ENCODE results near the gene FAM47E. TPM values are rescaled to one million over a fixed set of nuclear protein-coding genes. Genes with fewer than 3 reads are reported as not detected.

The FAM47E gene
- total RNA-seq, 1 donor: 1.3 TPM

DNA sequence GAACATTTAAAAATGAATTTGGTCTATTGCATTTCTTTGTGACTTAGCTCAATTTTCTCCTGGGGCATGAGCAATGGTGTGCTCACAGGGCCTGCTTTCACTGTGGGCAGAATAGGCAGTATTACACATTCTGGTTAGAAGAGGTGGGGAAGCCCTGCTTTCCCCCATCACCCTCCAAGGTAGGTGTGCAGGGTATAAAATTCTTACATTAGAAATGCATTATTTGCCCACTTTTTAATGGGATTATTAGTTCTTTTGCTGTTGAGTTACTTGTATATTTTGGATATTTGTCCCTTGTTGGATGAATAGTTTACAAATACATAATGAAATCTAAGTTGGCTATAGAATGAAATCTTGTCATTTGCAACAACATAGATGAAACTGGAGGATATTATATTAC, 46.7 kb downstream of the FAM47E start:
- DNase-seq (ENCODE audit: low read depth in 2 of 3, low spot score in 2 of 3): no peak

- DNase-seq (ENCODE audit: low read depth in 2 of 3, low spot score in 2 of 3): no peak
Measured at GRCh38 chr4:76300012-76300411, 48.5 kb downstream of the FAM47E start.

GRCh38 chr4:76301068-76301774, 49.7 kb downstream of the FAM47E start:
- DNase-seq (ENCODE audit: low read depth in 2 of 3, low spot score in 2 of 3): peak in 2 of 3 donors; percentile 80 to 93

DNA sequence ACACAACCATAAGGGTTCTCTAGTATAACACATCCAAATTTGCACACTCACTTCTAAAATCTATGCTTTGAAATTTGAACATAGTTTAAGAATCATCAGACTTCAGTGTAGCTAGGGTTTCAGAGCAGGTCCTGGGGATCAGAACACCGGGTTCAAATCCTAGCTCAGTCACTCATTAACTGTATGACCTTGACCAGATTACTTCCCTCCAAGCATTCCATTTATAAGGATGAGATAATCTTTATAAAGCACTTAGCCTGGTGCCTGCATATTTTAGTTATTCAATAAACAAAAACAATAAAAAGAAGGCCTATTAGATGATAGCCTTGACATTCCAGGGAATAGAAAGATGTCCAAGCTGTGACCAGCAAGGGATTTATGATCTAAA, 50.2 kb downstream of the FAM47E start:
- DNase-seq (ENCODE audit: low read depth in 2 of 3, low spot score in 2 of 3): no peak

GRCh38 chr4:76302826-76303438, 51.4 kb downstream of the FAM47E start:
- DNase-seq (ENCODE audit: low read depth in 2 of 3, low spot score in 2 of 3): peak in 1 of 3 donors; percentile 15

- peak in 2 of 3 donors; percentile 16 to 24 for DNase-seq (ENCODE audit: low read depth in 2 of 3, low spot score in 2 of 3)
Measured at GRCh38 chr4:76305033-76305687, 53.6 kb downstream of the FAM47E start.

DNA sequence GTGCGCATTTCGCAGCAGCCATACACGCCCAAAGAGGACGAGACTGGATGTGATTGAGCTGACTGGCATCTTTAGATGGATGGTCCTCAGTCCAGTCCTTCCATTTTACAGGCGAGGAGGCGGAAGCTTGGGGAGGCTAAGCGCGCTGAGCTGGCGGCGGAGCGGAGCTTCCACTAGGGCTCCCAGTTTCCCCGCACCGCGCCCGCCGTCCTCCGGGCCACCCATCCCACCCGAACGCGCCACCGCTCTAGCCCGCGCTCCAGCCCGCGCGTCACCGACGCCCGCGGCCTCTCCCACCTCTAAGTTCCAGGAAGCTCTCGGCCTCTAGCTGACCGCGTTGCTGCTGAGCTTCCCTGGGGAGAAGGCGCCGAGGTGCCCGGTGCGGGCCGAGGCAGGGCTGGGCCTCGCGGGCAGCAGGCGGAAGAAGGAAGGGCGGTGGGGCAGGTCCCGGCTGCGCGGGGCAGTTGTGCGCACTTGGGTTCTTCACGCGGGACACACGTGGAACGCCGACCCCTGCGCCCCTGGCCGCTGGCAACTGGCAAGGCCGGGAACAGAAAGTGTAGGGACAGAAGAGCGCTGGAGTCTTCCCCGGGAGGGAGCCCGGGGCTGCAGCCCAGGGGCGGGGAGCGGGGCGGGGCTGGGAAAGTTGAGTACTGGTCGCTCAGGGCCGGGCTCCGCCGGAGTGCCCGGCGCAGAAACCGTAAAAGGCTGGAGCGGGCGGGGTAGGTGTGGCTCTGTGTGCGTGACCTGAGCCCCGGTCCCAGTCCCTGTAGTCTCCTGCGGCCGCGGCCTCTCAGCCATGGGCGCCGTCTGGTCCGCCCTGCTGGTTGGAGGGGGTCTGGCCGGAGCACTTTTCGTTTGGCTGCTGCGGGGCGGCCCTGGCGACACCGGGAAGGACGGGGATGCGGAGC, 54.7 kb downstream of the FAM47E start, which contains the start of gene STBD1:
STBD1 (plus strand) TSS at position 763 of the 911 bp plus-strand sequence; CDS start at position 800, 37 bp downstream.
- peak in 2 of 3 donors; percentile 42 to 52 for DNase-seq (ENCODE audit: low read depth in 2 of 3, low spot score in 2 of 3)

DNA sequence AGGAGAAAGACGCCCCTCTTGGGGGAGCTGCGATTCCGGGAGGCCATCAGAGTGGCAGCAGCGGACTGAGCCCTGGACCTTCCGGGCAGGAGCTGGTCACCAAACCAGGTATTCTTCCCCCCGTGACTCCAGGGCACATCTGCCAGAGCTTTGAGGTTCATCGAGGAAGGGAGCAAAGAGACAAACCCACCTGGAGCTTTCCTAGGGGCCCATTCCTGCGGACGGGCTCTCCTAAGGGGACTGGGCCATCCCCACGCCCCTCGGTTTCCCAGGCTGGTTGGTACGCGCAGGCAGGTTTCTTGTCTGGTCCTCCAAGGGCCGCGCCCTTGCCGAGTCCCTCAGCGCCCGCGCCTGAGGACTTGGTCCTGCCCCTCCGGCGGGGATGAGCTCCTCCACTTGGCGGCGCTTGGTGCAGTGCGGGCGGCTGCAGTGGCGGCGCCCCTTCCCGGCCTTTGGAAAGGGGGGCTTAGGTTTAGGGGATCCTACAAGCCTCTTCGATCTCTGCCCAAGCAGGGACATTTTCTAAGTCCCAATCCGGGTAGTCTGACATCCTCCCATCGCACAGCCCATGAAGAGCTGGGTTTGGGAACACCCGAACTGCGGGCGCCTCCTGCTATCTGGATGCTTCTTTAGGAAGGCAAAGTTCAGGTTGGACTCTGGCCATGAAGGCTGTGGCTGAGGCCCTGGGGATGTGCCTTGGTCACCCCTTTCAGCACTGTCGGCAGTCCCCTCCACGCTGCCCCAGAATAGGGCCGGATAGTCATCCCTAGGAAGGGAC, 55.5 kb downstream of the FAM47E start:
- peak in 2 of 3 donors; percentile 49 to 57 for DNase-seq (ENCODE audit: low read depth in 2 of 3, low spot score in 2 of 3)

GRCh38 chr4:76307660-76308014, 56.1 kb downstream of the FAM47E start:
- DNase-seq (ENCODE audit: low read depth in 2 of 3, low spot score in 2 of 3): no peak

DNA sequence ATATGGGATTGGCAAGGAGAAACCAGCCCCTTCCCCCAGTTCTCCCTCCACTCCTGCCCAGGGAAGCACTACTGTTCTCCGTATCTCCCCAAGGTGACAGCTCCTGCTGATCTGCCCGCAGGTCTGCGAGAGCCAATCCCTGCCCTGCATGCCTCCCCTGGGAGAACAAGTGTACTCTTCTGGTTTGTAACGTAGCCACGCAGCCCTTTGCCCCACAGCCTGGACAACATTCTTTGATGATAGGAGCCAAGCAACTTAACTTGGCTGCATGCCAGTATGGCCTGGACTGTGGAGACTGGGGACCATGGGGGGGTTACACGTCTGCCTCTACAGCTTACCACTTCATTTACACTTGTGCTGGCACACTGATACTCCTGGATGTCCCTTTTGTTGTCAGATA, 57.0 kb downstream of the FAM47E start:
- no peak for DNase-seq (ENCODE audit: low read depth in 2 of 3, low spot score in 2 of 3)

- DNase-seq (ENCODE audit: low read depth in 2 of 3, low spot score in 2 of 3): no peak
Measured at GRCh38 chr4:76309939-76310550, 58.5 kb downstream of the FAM47E start.

- DNase-seq (ENCODE audit: low read depth in 2 of 3, low spot score in 2 of 3): no peak
Measured at GRCh38 chr4:76310683-76311082, 59.2 kb downstream of the FAM47E start.

DNA sequence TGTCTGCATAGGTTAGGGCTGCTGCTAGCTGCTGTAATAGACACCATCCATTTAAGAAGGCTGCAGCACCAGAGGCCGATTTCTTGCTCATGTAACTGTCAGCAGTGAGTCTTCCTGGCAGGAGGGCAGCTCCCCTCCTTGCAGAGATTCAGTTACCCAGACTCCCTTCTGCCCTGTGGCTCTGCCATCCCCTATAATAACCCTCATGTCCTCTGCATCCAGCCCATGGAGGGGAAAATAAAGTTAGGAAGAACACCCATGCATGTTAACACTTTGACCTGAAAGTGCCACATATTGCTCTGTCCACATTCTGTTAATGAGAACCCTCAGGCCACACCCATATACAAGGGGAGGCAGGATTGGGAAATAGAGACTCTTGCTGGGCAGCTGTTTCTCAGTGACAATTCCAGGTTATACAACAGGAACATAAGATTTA, 60.4 kb downstream of the FAM47E start:
- DNase-seq (ENCODE audit: low read depth in 2 of 3, low spot score in 2 of 3): no peak

DNA sequence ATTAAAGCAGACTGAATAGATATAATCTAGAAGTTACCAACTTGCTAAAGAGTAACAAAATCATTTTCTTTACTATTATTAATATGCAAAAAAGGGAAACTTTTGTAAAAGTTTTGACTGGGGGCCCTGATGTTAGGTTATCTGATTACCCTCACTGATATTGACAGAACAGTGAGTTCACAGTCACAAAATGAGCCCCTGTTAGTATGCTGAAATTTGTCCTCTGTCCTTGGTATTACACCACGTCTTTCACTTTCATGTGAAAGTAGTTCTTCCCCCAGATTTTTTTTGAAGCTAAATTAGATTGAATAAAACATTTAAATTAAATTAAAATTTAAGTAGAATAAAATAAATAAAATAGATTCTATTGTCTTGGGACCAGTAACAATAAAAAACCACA, 60.9 kb downstream of the FAM47E start:
- no peak for DNase-seq (ENCODE audit: low read depth in 2 of 3, low spot score in 2 of 3)

DNA sequence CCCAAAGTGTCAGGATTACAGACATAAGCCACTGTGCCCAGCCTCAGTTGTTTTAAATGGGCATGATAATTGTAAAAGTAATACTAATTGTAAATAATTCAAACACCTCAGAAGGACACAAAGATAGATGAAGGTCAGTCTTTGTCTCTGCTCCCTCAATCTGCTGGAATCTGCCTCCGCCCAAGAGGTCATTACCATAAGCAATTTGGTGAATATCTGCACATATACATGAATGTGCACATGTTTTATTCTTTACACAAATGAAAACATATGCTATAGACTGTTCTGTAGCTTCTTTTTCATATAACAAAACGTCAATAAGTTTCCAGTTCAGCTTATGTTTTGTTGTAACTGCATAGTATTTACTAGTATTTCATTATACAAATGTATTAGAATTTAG, 62.0 kb downstream of the FAM47E start:
- no peak for DNase-seq (ENCODE audit: low read depth in 2 of 3, low spot score in 2 of 3)

GRCh38 chr4:76315267-76315918, 63.9 kb downstream of the FAM47E start:
- DNase-seq (ENCODE audit: low read depth in 2 of 3, low spot score in 2 of 3): no peak

DNA sequence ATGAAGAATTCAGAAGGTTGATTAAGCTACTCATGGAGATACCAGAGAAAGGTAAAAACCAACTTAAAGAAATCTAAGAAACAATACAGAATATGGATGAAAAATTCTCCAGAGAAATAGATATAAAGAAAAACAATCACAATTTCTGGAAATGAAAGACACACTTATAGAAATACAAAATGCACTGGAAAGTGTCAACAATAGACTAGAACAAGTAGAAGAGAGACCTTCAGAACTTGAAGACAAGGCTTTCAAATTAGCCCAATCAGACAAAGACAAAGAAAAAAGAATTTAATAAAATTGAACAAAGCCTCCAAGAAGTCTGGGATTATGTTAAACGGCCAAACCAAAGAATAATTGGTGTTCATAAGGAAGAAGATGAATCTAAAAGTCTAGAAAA, 64.6 kb downstream of the FAM47E start:
- DNase-seq (ENCODE audit: low read depth in 2 of 3, low spot score in 2 of 3): no peak

DNA sequence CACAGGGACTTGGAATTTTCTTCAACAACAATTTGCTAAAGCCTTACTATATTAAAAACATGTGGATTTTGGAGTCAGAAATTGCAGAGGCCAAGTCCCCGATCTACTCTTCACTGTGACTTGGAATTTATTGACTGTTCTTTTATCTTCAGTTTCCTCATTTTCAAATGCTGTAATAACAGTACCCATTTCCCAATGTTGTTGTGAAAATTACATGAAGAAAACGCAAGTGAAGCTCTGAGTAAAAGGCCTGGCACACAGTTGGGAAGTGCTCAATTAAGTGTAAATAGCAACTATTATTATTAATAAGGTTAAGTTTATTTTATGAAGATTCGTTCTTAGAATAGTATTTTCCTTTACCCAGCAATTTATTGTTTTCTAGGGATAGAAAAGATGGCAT, 70.7 kb downstream of the FAM47E start:
- no peak for DNase-seq (ENCODE audit: low read depth in 2 of 3, low spot score in 2 of 3)

GRCh38 chr4:76325072-76325471, 73.6 kb downstream of the FAM47E start:
- DNase-seq (ENCODE audit: low read depth in 2 of 3, low spot score in 2 of 3): no peak
